Measurements from ENCODE around the gene FGD6. TPM values are rescaled to one million over a fixed set of nuclear protein-coding genes. Genes with fewer than 3 reads are reported as not detected.

FGD6 gene
- total and polyA plus RNA-seq, 2 of the 4 experiments (the other 2 are of a cell fraction): 2.6 to 9.5 TPM

DNA sequence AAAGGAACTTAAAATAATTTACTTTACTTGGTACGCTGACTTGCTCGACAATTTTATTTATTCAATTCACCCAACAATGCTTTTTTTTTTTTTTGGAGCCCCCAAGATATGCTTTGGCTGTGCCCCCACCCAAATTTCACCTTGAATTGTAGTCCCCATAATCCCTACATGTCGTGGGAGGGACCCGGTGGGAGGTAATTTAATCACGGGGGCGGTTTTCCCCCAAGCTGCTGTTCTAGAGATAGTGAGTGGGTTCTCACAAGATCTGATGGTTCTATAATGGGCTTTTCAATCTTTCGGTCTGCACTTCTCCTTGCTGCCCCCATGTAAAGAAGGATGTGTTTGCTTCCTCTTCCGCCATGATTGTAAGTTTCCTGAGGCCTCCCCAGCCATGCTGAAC, 10.4 kb downstream of the FGD6 start:
- peaks cover 11% of the 10 kb centered on the region for H3K9me1 ChIP-seq (ENCODE audit: insufficient read depth, low read length)
- no peaks in the 10 kb centered on the region for H3K36me3 ChIP-seq (ENCODE audit: control insufficient read depth, insufficient read depth, low read length)
- ChIA-PET POLR2A (ENCODE audit: unreplicated experiment) (no interaction called here), CTCF (interaction anchor here (1.2 kb wide), 1 partner anchor 127 kb away, joined by 3 read pairs; no protein-coding TSS in a partner anchor)
- H2BK15ac ChIP-seq (ENCODE audit: low read depth, low read length): no peak overlapping the region
- H3K56ac ChIP-seq (ENCODE audit: extremely low read depth, insufficient read depth, low read length): no peak overlapping the region
- no peaks in the 10 kb centered on the region for H4K20me1 ChIP-seq (ENCODE audit: insufficient read depth, low read length)
- BruUV-seq (replicated peaks): no TSS peak
- intact Hi-C loops (cut with micrococcal nuclease) (no loop called here), in situ Hi-C loops (cut with MboI; ENCODE audit: low sequenced_read_pairs) (no loop called here), dilution Hi-C loops (cut with HindIII; ENCODE audit: low sequenced_read_pairs, unreplicated experiment) (no loop called here)
- H3K4me3 ChIP-seq (ENCODE audit: insufficient read depth, low read depth, low read length): no peak overlapping the region
- H4K5ac ChIP-seq (ENCODE audit: low read depth, low read length): no peak overlapping the region
- H3K4ac ChIP-seq (ENCODE audit: low read depth, low read length): no peak overlapping the region
- no peak overlapping the region for H3K4me2 ChIP-seq (ENCODE audit: low read depth, low read length)
- H3K9ac ChIP-seq (ENCODE audit: low read depth, low read length): no peak overlapping the region
- no peak for TF ChIP-seq CHD1 (IDR thresholded peaks at IDR 0.05; ENCODE audit: low read depth, low read length)
- TF ChIP-seq RFX5 (IDR thresholded peaks at IDR 0.05; ENCODE audit: low read depth, low read length): no peak
- no peak for TF ChIP-seq RCOR1 (IDR thresholded peaks at IDR 0.05; ENCODE audit: insufficient replicate concordance, low read length)
- TF ChIP-seq NFE2L2 (IDR thresholded peaks at IDR 0.05; ENCODE audit: low read depth, low read length): no peak
- TF ChIP-seq, protein P1, sequence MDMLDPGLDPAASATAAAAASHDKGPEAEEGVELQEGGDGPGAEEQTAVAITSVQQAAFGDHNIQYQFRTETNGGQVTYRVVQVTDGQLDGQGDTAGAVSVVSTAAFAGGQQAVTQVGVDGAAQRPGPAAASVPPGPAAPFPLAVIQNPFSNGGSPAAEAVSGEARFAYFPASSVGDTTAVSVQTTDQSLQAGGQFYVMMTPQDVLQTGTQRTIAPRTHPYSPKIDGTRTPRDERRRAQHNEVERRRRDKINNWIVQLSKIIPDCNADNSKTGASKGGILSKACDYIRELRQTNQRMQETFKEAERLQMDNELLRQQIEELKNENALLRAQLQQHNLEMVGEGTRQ (IDR thresholded peaks at IDR 0.05; ENCODE audit: low read depth, low read length): no peak
- TF ChIP-seq MAFK (IDR thresholded peaks at IDR 0.05; ENCODE audit: low read depth, low read length): no peak
- TF ChIP-seq BHLHE40 (IDR thresholded peaks at IDR 0.05; ENCODE audit: low read depth, low read length): no peak
- TF ChIP-seq MXI1 (IDR thresholded peaks at IDR 0.05; ENCODE audit: borderline replicate concordance, low read depth, low read length): no peak
- no peak overlapping the region for H2BK5ac ChIP-seq (ENCODE audit: low read depth, low read length, poor library complexity, severe bottlenecking)
- no peak overlapping the region for H3K27ac ChIP-seq (ENCODE audit: insufficient read depth, low read length)
- H4K8ac ChIP-seq (ENCODE audit: low read depth in 2 of 2, low read length in 2 of 2): no peak overlapping the region
- no peak overlapping the region for H2AK5ac ChIP-seq (ENCODE audit: low read depth, low read length)
- H2AFZ ChIP-seq (replicated peaks; ENCODE audit: low read length, poor library complexity): no peak overlapping the region
- no peak overlapping the region for H2AK9ac ChIP-seq (replicated peaks; ENCODE audit: low read depth, low read length, poor library complexity)
- no peak overlapping the region for H2BK20ac ChIP-seq (ENCODE audit: low read depth, low read length)
- peaks cover 17% of the 10 kb centered on the region for H3K4me1 ChIP-seq (ENCODE audit: control insufficient read depth, insufficient read depth, low read length)
- no peaks in the 10 kb centered on the region for H3K9me3 ChIP-seq (ENCODE audit: control insufficient read depth, insufficient read depth, low read length)
- ATAC-seq (ENCODE audit: low read depth): no peak
- no peak for DNase-seq
- no peak overlapping the region for H3K18ac ChIP-seq (ENCODE audit: low read depth, low read length)
- H3K14ac ChIP-seq (replicated peaks; ENCODE audit: low read depth, low read length): no peak overlapping the region
- H3K79me1 ChIP-seq (ENCODE audit: low read depth in 1 of 2, low read length in 2 of 2): peaks cover 18 to 47% of the 10 kb centered on the region in 2 experiments
- H4K91ac ChIP-seq (ENCODE audit: insufficient read depth, low read depth, low read length): no peak overlapping the region
- no CpG with 5 or more reads among the region's 8 CpGs for WGBS, 2 experiments (ENCODE audit: extremely low coverage in 2 of 2, insufficient read length in 1 of 2)
- H3K27me3 ChIP-seq (ENCODE audit: control insufficient read depth, insufficient read depth, low read length): no peaks in the 10 kb centered on the region
- no peak overlapping the region for H3K23ac ChIP-seq (ENCODE audit: low read depth, low read length)
- H2BK120ac ChIP-seq (ENCODE audit: low read depth, low read length): no peak overlapping the region

Measured in IMR-90 (cell line).